Sigmoid colon (tissue), 3 donors: Measurements from ENCODE around the gene SOWAHA.

Source experiments
- POLR2A ChIP-seq, 2 donors: fragments of 450-650 bp; IDR thresholded peaks; one replicate each; pipeline ENCODE4 v1.6.1; 2016; ENCODE audit warnings: antibody characterized with exemption in 2 of 2, mild to moderate bottlenecking in 2 of 2, moderate library complexity in 2 of 2
- TF ChIP-seq, protein P1 (sequence below), 4 experiments: fragments of 450-650 bp in 3 of 4; fragments of 200-600 bp in 1 of 4; IDR thresholded peaks; one replicate each; pipeline ENCODE4 v1.5.1; 2016 to 2019; ENCODE audit warnings: antibody characterized with exemption in 4 of 4, mild to moderate bottlenecking in 3 of 4, moderate library complexity in 2 of 4

DNA sequence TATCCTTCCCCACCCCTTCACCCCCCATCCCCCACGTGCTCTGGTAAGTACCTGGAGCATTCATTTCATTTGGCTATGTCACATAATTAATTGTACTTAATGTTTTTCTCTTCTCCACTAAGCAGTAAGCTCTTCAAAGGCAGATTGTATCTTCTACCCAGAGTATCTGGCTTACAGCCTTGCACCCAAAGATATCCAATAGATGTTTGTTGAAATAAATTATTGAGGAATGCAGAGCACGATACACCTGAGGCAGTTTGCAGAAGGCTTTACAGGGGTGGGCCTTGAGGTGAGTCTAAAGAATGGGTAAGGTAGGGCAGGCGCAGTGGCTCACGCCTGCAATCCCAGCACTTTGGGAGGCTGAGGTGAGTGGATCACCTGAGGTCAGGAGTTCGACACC lies 2.5 kb upstream of the SOWAHA start:
- TF ChIP-seq, protein P1, sequence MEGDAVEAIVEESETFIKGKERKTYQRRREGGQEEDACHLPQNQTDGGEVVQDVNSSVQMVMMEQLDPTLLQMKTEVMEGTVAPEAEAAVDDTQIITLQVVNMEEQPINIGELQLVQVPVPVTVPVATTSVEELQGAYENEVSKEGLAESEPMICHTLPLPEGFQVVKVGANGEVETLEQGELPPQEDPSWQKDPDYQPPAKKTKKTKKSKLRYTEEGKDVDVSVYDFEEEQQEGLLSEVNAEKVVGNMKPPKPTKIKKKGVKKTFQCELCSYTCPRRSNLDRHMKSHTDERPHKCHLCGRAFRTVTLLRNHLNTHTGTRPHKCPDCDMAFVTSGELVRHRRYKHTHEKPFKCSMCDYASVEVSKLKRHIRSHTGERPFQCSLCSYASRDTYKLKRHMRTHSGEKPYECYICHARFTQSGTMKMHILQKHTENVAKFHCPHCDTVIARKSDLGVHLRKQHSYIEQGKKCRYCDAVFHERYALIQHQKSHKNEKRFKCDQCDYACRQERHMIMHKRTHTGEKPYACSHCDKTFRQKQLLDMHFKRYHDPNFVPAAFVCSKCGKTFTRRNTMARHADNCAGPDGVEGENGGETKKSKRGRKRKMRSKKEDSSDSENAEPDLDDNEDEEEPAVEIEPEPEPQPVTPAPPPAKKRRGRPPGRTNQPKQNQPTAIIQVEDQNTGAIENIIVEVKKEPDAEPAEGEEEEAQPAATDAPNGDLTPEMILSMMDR (IDR thresholded peaks at IDR 0.05): no peak
- no peak for TF ChIP-seq POLR2A (IDR thresholded peaks at IDR 0.05)
